ENCODE measurements around the gene MRPL46. TPM values are rescaled to one million over a fixed set of nuclear protein-coding genes. Genes with fewer than 3 reads are reported as not detected.

Gene MRPL46
- total and polyA plus RNA-seq, 2 of the 4 experiments (the other 2 are of a cell fraction): 14.2 to 24.2 TPM

DNA sequence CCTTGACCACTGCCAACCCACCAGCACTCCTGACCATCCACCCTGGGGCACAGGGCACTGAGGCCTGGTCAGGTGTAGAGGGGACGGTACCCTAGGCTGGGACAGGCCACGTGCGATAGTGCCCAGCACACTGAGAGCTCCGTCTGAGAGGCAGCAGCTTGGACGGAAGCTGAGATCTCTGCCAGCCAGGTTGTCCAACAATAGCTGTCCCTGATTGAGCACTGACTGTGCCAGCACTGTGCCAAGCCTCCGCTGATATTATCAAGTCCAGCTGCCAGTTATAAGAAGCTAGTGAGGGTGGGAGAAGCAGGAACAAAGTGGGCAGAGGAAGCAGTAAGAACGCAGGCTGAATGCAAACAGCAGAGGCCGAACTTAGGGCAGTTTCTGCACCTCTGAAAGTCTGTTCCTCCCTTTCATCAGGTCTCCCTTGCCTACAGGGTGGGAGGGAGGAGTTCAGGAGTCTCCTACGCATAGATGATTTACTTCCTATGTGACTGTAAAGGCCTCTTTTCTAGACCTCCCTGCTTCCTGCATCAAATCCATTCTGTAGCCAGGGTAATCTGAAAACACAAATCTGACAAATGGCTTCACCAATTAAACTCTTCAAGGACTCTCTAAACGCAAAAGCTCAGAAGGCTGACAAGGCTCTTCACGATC lies 30.0 kb upstream of the MRPL46 start:
- no peak overlapping the region for H3K4me3 ChIP-seq (ENCODE audit: insufficient read depth, low read depth, low read length)
- H3K79me1 ChIP-seq (ENCODE audit: low read depth in 1 of 2, low read length in 2 of 2): no peaks in the 10 kb centered on the region
- H2AK9ac ChIP-seq (replicated peaks; ENCODE audit: low read depth, low read length, poor library complexity): no peak overlapping the region
- ChIA-PET CTCF (interaction anchor here (1.3 kb wide), 1 partner anchor 10 kb away, joined by 3 read pairs; no protein-coding TSS in a partner anchor), POLR2A (ENCODE audit: unreplicated experiment) (no interaction called here)
- H3K23ac ChIP-seq (ENCODE audit: low read depth, low read length): no peak overlapping the region
- H2BK5ac ChIP-seq (ENCODE audit: low read depth, low read length, poor library complexity, severe bottlenecking): no peak overlapping the region
- no TSS peak for BruUV-seq (replicated peaks)
- H2BK120ac ChIP-seq (ENCODE audit: low read depth, low read length): no peak overlapping the region
- intact Hi-C loops (cut with micrococcal nuclease): no loop called here
- no peaks in the 10 kb centered on the region for H4K20me1 ChIP-seq (ENCODE audit: insufficient read depth, low read length)
- H3K14ac ChIP-seq (replicated peaks; ENCODE audit: low read depth, low read length): no peak overlapping the region
- TF ChIP-seq BHLHE40 (IDR thresholded peaks at IDR 0.05; ENCODE audit: low read depth, low read length) (no peak), RAD21 (IDR thresholded peaks at IDR 0.05; ENCODE audit: low read length) (no peak), MAZ (IDR thresholded peaks at IDR 0.05; ENCODE audit: borderline replicate concordance, low read depth, low read length) (no peak), CHD1 (IDR thresholded peaks at IDR 0.05; ENCODE audit: low read depth, low read length) (no peak), MAFK (IDR thresholded peaks at IDR 0.05; ENCODE audit: low read depth, low read length) (no peak), NFE2L2 (IDR thresholded peaks at IDR 0.05; ENCODE audit: low read depth, low read length) (no peak), SMC3 (IDR thresholded peaks at IDR 0.05; ENCODE audit: low read depth, low read length) (no peak)
- TF ChIP-seq, protein P1, sequence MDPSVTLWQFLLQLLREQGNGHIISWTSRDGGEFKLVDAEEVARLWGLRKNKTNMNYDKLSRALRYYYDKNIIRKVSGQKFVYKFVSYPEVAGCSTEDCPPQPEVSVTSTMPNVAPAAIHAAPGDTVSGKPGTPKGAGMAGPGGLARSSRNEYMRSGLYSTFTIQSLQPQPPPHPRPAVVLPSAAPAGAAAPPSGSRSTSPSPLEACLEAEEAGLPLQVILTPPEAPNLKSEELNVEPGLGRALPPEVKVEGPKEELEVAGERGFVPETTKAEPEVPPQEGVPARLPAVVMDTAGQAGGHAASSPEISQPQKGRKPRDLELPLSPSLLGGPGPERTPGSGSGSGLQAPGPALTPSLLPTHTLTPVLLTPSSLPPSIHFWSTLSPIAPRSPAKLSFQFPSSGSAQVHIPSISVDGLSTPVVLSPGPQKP (IDR thresholded peaks at IDR 0.05; ENCODE audit: borderline replicate concordance, low read depth, low read length): no peak
- TF ChIP-seq, protein P2, sequence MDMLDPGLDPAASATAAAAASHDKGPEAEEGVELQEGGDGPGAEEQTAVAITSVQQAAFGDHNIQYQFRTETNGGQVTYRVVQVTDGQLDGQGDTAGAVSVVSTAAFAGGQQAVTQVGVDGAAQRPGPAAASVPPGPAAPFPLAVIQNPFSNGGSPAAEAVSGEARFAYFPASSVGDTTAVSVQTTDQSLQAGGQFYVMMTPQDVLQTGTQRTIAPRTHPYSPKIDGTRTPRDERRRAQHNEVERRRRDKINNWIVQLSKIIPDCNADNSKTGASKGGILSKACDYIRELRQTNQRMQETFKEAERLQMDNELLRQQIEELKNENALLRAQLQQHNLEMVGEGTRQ (IDR thresholded peaks at IDR 0.05; ENCODE audit: low read depth, low read length): no peak
- ATAC-seq (ENCODE audit: low read depth) (no peak), DNase-seq (no peak)
- no peak overlapping the region for H4K91ac ChIP-seq (ENCODE audit: insufficient read depth, low read depth, low read length)
- H3K27me3 ChIP-seq (ENCODE audit: control insufficient read depth, insufficient read depth, low read length): no peaks in the 10 kb centered on the region
- no peak overlapping the region for H3K4me2 ChIP-seq (ENCODE audit: low read depth, low read length)
- H3K4ac ChIP-seq (ENCODE audit: low read depth, low read length): no peak overlapping the region
- H3K27ac ChIP-seq (ENCODE audit: insufficient read depth, low read length): no peak overlapping the region
- H3K36me3 ChIP-seq (ENCODE audit: control insufficient read depth, insufficient read depth, low read length): no peaks in the 10 kb centered on the region; the same call in 1 of the 2 replicates
- no peak overlapping the region for H3K56ac ChIP-seq (ENCODE audit: extremely low read depth, insufficient read depth, low read length)
- H3K9me3 ChIP-seq (ENCODE audit: control insufficient read depth, insufficient read depth, low read length): no peaks in the 10 kb centered on the region
- 94% methylated on average over 5 of the region's 11 CpGs; no CpG with 5 or more reads in 1 of the 2 experiments for WGBS, 2 experiments (ENCODE audit: extremely low coverage in 2 of 2, insufficient read length in 1 of 2)
- H4K8ac ChIP-seq (ENCODE audit: low read depth in 2 of 2, low read length in 2 of 2): no peak overlapping the region
- no peak overlapping the region for H2AFZ ChIP-seq (replicated peaks; ENCODE audit: low read length, poor library complexity)
- H3K18ac ChIP-seq (ENCODE audit: low read depth, low read length): no peak overlapping the region
- no peak overlapping the region for H2AK5ac ChIP-seq (ENCODE audit: low read depth, low read length)
- H3K4me1 ChIP-seq (ENCODE audit: control insufficient read depth, insufficient read depth, low read length): no peaks in the 10 kb centered on the region
- H2BK20ac ChIP-seq (ENCODE audit: low read depth, low read length): no peak overlapping the region
- H3K9me1 ChIP-seq (ENCODE audit: insufficient read depth, low read length): 0 out of 2 replicates have a peak, but pooled peaks cover 3% of the 10 kb centered on the region
- H3K9ac ChIP-seq (ENCODE audit: low read depth, low read length): no peak overlapping the region
- in situ Hi-C loops (cut with MboI; ENCODE audit: low sequenced_read_pairs): loop anchor here (25.0 kb wide), 2 partner anchors 340 to 515 kb away; no protein-coding TSS in a partner anchor
- dilution Hi-C loops (cut with HindIII; ENCODE audit: low sequenced_read_pairs, unreplicated experiment): no loop called here
- no peak overlapping the region for H2BK15ac ChIP-seq (ENCODE audit: low read depth, low read length)
- no peak overlapping the region for H4K5ac ChIP-seq (ENCODE audit: low read depth, low read length)
